Spinal cord (tissue), 10 donors: ENCODE data around the gene ENO2. TPM values are rescaled to one million over a fixed set of nuclear protein-coding genes. Genes with fewer than 3 reads are reported as not detected.
A peak's percentile ranks its signal among the peaks of the same experiment; 100 is the strongest.

ENCODE experiments used
- DNase-seq, 6 donors: peaks; one replicate each; pipeline versions ENCODE4 v3.0.0 to v3.0.0-alpha.2; 2013 to 2015; ENCODE audit warnings: low spot score in 6 of 6, low read depth in 4 of 6
- H3K27ac ChIP-seq: one replicate; pipeline ENCODE4 v1.5.1; 2013; ENCODE audit warnings: low read depth, low read length, control low read depth
- H3K27me3 ChIP-seq: one replicate; pipeline ENCODE4 v1.6.1; 2013; ENCODE audit warnings: low read length; ENCODE audit not compliant: control insufficient read depth, insufficient read depth
- H3K36me3 ChIP-seq: one replicate; pipeline ENCODE4 v1.6.1; 2013; ENCODE audit warnings: low read length; ENCODE audit not compliant: control insufficient read depth, insufficient read depth
- H3K4me1 ChIP-seq: one replicate; pipeline ENCODE4 v1.6.1; 2013; ENCODE audit warnings: low read length; ENCODE audit not compliant: control insufficient read depth, insufficient read depth
- H3K4me3 ChIP-seq: one replicate; pipeline ENCODE4 v1.5.1; 2013; ENCODE audit warnings: low read depth, low read length, control low read depth
- H3K9me3 ChIP-seq: one replicate; pipeline ENCODE4 v1.6.1; 2013; ENCODE audit warnings: low read length; ENCODE audit not compliant: control insufficient read depth, insufficient read depth
- WGBS: methylation state at CpG from one replicate; pipeline ENCODE4 v1.1.5; 2013; ENCODE audit warnings: missing lambda C conversion rate; ENCODE audit not compliant: insufficient coverage; 5-methylcytosine and 5-hydroxymethylcytosine counted together
- polyA plus RNA-seq, 2 donors: library from polyadenylated mRNA; unstranded; fragments of 120-200 nt; gene quantifications; one replicate each; pipeline ENCODE4 v1.2.1, GENCODE V29; 2013; ENCODE audit not compliant: insufficient read length in 2 of 2
- total RNA-seq, 2 donors: library from RNA; depleted of rRNA in 1 of 2; stranded (reverse); fragments of 120-200 nt in 1 of 2; fragments of >200 nt in 1 of 2; gene quantifications; one replicate each; pipeline versions ENCODE4 v1.2.3 to v1.2.4, GENCODE V29; 2013 to 2014
- donor health status: healthy.

The ENO2 gene
- total and polyA plus RNA-seq, 4 donors, result 118 to 640 (median 461) TPM

- 94% methylated on average over 3 of the region's 8 CpGs for WGBS
- DNase-seq, result no peak
- no peak overlapping the region for H3K27ac ChIP-seq
- peaks cover 44% of the 10 kb centered on the region for H3K4me1 ChIP-seq
- H3K27me3 ChIP-seq, result no peaks in the 10 kb centered on the region
- H3K9me3 ChIP-seq, result no peaks in the 10 kb centered on the region
- H3K4me3 ChIP-seq, result no peak overlapping the region
- peaks cover 30% of the 10 kb centered on the region for H3K36me3 ChIP-seq
Observed at GRCh38 chr12:6946920-6947374, 32.6 kb downstream of the ENO2 start.

- DNase-seq, result no peak
- Histone ChIP-seq H3K36me3 (peaks cover 28% of the 10 kb centered on the region), H3K4me1 (peaks cover 44% of the 10 kb centered on the region), H3K27ac (no peak overlapping the region), H3K9me3 (no peaks in the 10 kb centered on the region), H3K27me3 (no peaks in the 10 kb centered on the region), H3K4me3 (no peak overlapping the region)
- WGBS, result 96% methylated on average over 6 of the region's 8 CpGs
Observed at GRCh38 chr12:6947615-6948014, 33.2 kb downstream of the ENO2 start.

GRCh38 chr12:6948873-6949594 is 34.7 kb downstream of the ENO2 start:
- Histone ChIP-seq H3K27me3 (no peaks in the 10 kb centered on the region), H3K9me3 (no peaks in the 10 kb centered on the region), H3K27ac (no peak overlapping the region), H3K36me3 (peaks cover 27% of the 10 kb centered on the region), H3K4me3 (no peak overlapping the region), H3K4me1 (peaks cover 43% of the 10 kb centered on the region)
- 89% methylated on average over 7 of the region's 15 CpGs for WGBS
- DNase-seq, result no peak

- Histone ChIP-seq H3K4me1 (peaks cover 31% of the 10 kb centered on the region), H3K9me3 (no peaks in the 10 kb centered on the region), H3K4me3 (no peak overlapping the region), H3K36me3 (peaks cover 27% of the 10 kb centered on the region), H3K27me3 (no peaks in the 10 kb centered on the region), H3K27ac (no peak overlapping the region)
- DNase-seq, result no peak
- WGBS, result 100% methylated on average over 1 of the region's 1 CpG
Observed at GRCh38 chr12:6950401-6950801, 36.0 kb downstream of the ENO2 start.

- H3K27ac ChIP-seq, result no peak within 1 kb of the TSS
- peak within 1 kb of the TSS; percentile 7 for H3K4me3 ChIP-seq
- peaks cover 26% of the 10 kb centered on the region for H3K4me1 ChIP-seq
- no peaks in the 10 kb centered on the region for H3K27me3 ChIP-seq
- no peak for DNase-seq
- no peaks in the 10 kb centered on the region for H3K9me3 ChIP-seq
- 68% methylated on average over 25 of the region's 25 CpGs for WGBS
- peaks cover 24% of the 10 kb centered on the region for H3K36me3 ChIP-seq
Observed at GRCh38 chr12:6950811-6951540, 36.6 kb downstream of the ENO2 start, which contains the start of gene PTPN6. TSS of gene PTPN6 (plus strand) at chr12:6951356. CDS start at chr12:6951513, 157 bp downstream.

- Histone ChIP-seq H3K4me3 (peak overlapping the region; percentile 7), H3K4me1 (peaks cover 19% of the 10 kb centered on the region), H3K27me3 (no peaks in the 10 kb centered on the region), H3K9me3 (no peaks in the 10 kb centered on the region), H3K36me3 (peaks cover 22% of the 10 kb centered on the region), H3K27ac (no peak overlapping the region)
- 90% methylated on average over 20 of the region's 20 CpGs for WGBS
- no peak for DNase-seq
Observed at GRCh38 chr12:6951551-6952120, 37.3 kb downstream of the ENO2 start.

GRCh38 chr12:6952121-6952862 is 37.9 kb downstream of the ENO2 start:
- Histone ChIP-seq H3K9me3 (no peaks in the 10 kb centered on the region), H3K27me3 (no peaks in the 10 kb centered on the region), H3K27ac (no peak overlapping the region), H3K4me3 (peak overlapping the region; percentile 7), H3K4me1 (peaks cover 16% of the 10 kb centered on the region), H3K36me3 (peaks cover 19% of the 10 kb centered on the region)
- DNase-seq, result no peak
- WGBS, result 74% methylated on average over 19 of the region's 22 CpGs

GRCh38 chr12:6952863-6953441 is 38.6 kb downstream of the ENO2 start:
- H3K36me3 ChIP-seq, result peaks cover 16% of the 10 kb centered on the region
- no peaks in the 10 kb centered on the region for H3K9me3 ChIP-seq
- H3K27ac ChIP-seq, result peak overlapping the region; percentile 8
- no peaks in the 10 kb centered on the region for H3K27me3 ChIP-seq
- no peak overlapping the region for H3K4me3 ChIP-seq
- WGBS, result 90% methylated on average over 12 of the region's 15 CpGs
- DNase-seq, result no peak
- H3K4me1 ChIP-seq, result peaks cover 16% of the 10 kb centered on the region
